ENCODE results near the gene SYDE2. TPM values are rescaled to one million over a fixed set of nuclear protein-coding genes. Genes with fewer than 3 reads are reported as not detected.

Gene SYDE2
- total and polyA plus RNA-seq, 9 of the 15 experiments (the other 6 are each of a cell fraction or from before 2014, with no cell fraction given), result 0.39 to 8.7 (median 4.5) TPM

DNA sequence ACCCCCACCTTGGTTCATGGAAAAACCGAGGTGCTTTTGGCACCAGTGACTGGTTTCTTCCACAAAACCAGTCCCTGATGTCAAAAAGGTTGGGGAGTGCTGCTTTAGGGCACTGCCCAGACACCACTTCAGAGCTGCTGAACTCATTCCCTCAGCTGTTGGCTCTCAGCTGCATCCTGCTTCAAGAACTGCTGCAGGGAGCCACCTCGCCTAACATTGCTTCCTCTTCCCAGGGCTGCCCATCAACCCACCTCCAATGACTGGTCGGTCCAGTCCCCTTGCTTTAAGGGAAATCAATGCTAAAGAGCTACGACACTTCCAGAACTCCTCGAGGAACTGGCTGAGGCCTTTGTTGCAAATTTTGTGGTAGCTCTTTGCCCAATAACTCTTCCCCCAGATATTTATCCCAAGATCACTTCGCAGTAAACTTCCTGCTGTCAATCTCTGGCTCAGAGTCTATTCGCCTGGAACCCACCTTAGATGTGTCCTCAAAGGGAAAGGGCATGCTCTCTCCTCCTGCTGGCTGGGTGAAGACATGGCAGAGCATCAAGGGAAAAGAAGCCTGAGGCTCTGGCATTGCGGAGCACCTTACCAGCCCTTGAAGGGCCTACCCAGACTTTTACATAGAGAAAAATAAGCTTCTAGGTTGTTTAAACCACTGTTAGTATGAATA lies 29.6 kb upstream of the SYDE2 start (continued):
- TF ChIP-seq ID3 (CRISPR knock-in tag; IDR thresholded peaks at IDR 0.05) (no peak), ID3 (tag; IDR thresholded peaks at IDR 0.05) (no peak), PKNOX1 (IDR thresholded peaks at IDR 0.05) (peak; percentile 79), L3MBTL2 (IDR thresholded peaks at IDR 0.05) (peak; percentile 39), ZC3H8 (IDR thresholded peaks at IDR 0.05) (no peak), HDGF (IDR thresholded peaks at IDR 0.05) (no peak), SMARCA5 (IDR thresholded peaks at IDR 0.05) (no peak), RAD21 (CRISPR knock-in tag; conservative IDR thresholded peaks at IDR 0.05 in 1 of 2, IDR thresholded peaks at IDR 0.05 in 1 of 2) (peak; percentile 44 to 65), RFX1 (IDR thresholded peaks at IDR 0.05) (no peak), ESRRA (IDR thresholded peaks at IDR 0.05; ENCODE audit: borderline replicate concordance, low read depth) (no peak), SLC30A9 (CRISPR knock-in tag; IDR thresholded peaks at IDR 0.05) (no peak)
- TF ChIP-seq, protein P1, sequence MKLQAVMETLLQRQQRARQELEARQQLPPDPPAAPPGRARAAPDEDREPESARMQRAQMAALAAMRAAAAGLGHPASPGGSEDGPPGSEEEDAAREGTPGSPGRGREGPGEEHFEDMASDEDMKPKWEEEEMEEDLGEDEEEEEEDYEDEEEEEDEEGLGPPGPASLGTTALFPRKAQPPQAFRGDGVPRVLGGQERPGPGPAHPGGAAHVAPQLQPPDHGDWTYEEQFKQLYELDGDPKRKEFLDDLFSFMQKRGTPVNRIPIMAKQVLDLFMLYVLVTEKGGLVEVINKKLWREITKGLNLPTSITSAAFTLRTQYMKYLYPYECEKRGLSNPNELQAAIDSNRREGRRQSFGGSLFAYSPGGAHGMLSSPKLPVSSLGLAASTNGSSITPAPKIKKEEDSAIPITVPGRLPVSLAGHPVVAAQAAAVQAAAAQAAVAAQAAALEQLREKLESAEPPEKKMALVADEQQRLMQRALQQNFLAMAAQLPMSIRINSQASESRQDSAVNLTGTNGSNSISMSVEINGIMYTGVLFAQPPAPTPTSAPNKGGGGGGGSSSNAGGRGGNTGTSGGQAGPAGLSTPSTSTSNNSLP (IDR thresholded peaks at IDR 0.05; ENCODE audit: borderline replicate concordance, low read depth, low read length), result no peak
- TF ChIP-seq, protein P2, sequence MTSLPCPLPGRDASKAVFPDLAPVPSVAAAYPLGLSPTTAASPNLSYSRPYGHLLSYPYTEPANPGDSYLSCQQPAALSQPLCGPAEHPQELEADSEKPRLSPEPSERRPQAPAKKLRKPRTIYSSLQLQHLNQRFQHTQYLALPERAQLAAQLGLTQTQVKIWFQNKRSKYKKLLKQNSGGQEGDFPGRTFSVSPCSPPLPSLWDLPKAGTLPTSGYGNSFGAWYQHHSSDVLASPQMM (CRISPR knock-in tag; IDR thresholded peaks at IDR 0.05), result no peak
- TF ChIP-seq, protein P3, sequence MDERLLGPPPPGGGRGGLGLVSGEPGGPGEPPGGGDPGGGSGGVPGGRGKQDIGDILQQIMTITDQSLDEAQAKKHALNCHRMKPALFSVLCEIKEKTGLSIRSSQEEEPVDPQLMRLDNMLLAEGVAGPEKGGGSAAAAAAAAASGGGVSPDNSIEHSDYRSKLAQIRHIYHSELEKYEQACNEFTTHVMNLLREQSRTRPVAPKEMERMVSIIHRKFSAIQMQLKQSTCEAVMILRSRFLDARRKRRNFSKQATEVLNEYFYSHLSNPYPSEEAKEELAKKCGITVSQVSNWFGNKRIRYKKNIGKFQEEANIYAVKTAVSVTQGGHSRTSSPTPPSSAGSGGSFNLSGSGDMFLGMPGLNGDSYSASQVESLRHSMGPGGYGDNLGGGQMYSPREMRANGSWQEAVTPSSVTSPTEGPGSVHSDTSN (CRISPR knock-in tag; IDR thresholded peaks at IDR 0.05; ENCODE audit: low read depth), result no peak
- TF ChIP-seq, protein P3 (tag; conservative IDR thresholded peaks at IDR 0.05; ENCODE audit: low read depth), result peak; percentile 65
- TF ChIP-seq, protein P4, sequence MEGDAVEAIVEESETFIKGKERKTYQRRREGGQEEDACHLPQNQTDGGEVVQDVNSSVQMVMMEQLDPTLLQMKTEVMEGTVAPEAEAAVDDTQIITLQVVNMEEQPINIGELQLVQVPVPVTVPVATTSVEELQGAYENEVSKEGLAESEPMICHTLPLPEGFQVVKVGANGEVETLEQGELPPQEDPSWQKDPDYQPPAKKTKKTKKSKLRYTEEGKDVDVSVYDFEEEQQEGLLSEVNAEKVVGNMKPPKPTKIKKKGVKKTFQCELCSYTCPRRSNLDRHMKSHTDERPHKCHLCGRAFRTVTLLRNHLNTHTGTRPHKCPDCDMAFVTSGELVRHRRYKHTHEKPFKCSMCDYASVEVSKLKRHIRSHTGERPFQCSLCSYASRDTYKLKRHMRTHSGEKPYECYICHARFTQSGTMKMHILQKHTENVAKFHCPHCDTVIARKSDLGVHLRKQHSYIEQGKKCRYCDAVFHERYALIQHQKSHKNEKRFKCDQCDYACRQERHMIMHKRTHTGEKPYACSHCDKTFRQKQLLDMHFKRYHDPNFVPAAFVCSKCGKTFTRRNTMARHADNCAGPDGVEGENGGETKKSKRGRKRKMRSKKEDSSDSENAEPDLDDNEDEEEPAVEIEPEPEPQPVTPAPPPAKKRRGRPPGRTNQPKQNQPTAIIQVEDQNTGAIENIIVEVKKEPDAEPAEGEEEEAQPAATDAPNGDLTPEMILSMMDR (IDR thresholded peaks at IDR 0.05 in 2 of 3, conservative IDR thresholded peaks at IDR 0.05 in 1 of 3; ENCODE audit: insufficient read depth in 2 of 3, low read depth in 1 of 3, low read length in 3 of 3), result peak; percentile 55 to 62 (median 56)
